Esophagus muscularis mucosa (tissue), 4 donors: ENCODE data around the gene LIN28B. TPM values are rescaled to one million over a fixed set of nuclear protein-coding genes. Genes with fewer than 3 reads are reported as not detected.

Experiments used
- DNase-seq: peaks from one replicate; pipeline ENCODE4 v3.0.0-alpha.2; 2017; ENCODE audit errors: extremely low spot score
- H3K27ac ChIP-seq, 4 donors: fragments of 200-600 bp; sonication (generic); replicated peaks in 1 of 4; 1 replicate in 3 of 4; 2 replicates in 1 of 4; pipeline ENCODE4 v1.5.1; 2016 to 2019; ENCODE audit warnings: mild to moderate bottlenecking in 1 of 4
- H3K27me3 ChIP-seq, 4 donors: fragments of 200-600 bp; sonication (generic); one replicate each; pipeline versions ENCODE4 v1.5.1 to v1.6.0; 2016 to 2019
- H3K36me3 ChIP-seq, 4 donors: fragments of 200-600 bp; sonication (generic); one replicate each; pipeline ENCODE4 v1.5.1; 2016 to 2019
- H3K4me1 ChIP-seq, 4 donors: fragments of 200-600 bp; sonication (generic); one replicate each; pipeline ENCODE4 v1.5.1; 2016 to 2019
- H3K4me3 ChIP-seq, 4 donors: fragments of 200-600 bp; sonication (generic); 1 replicate in 2 of 4; 2 replicates in 2 of 4; pipeline ENCODE4 v1.5.1; 2016 to 2019; ENCODE audit warnings: mild to moderate bottlenecking in 4 of 4, moderate library complexity in 1 of 4
- H3K9me3 ChIP-seq, 4 donors: fragments of 200-600 bp; sonication (generic); 1 replicate in 3 of 4; 2 replicates in 1 of 4; pipeline ENCODE4 v1.5.1; 2016 to 2019
- CTCF ChIP-seq, 3 experiments: fragments of 200-600 bp in 2 of 3; fragments of 450-650 bp in 1 of 3; sonication (generic) in 2 of 3; IDR thresholded peaks; one replicate each; pipeline ENCODE4 v1.5.1; 2017 to 2019; ENCODE audit warnings: antibody characterized with exemption in 3 of 3, mild to moderate bottlenecking in 2 of 3, moderate library complexity in 1 of 3
- EP300 ChIP-seq: sonication (generic); formaldehyde crosslinking; IDR thresholded peaks from one replicate; pipeline ENCODE4 v1.6.1; 2017; ENCODE audit warnings: antibody characterized with exemption
- POLR2A ChIP-seq: fragments of 450-650 bp; IDR thresholded peaks from one replicate; pipeline ENCODE4 v1.6.1; 2017; ENCODE audit warnings: antibody characterized with exemption, moderate library complexity, mild to moderate bottlenecking, low read depth
- POLR2AphosphoS5 ChIP-seq, 2 donors: sonication (generic); formaldehyde crosslinking; IDR thresholded peaks; one replicate each; pipeline ENCODE4 v1.6.1; 2017; ENCODE audit warnings: antibody characterized with exemption in 2 of 2
- WGBS: methylation state at CpG from one replicate; pipeline ENCODE4 v1.1.5; 2018; 5-methylcytosine and 5-hydroxymethylcytosine counted together
- intact Hi-C: fragments of 100-400 bp; cut with DNase I; formaldehyde crosslinking; loops from one replicate; pipeline ENCODE4 v1.15.1; 2023
- total RNA-seq, 4 donors: library from RNA; depleted of rRNA; stranded (reverse); fragments of >200 nt; gene quantifications; one replicate each; pipeline versions ENCODE4 v1.1.0 to v1.2.1, GENCODE V29; 2016

LIN28B gene
- total RNA-seq, 4 donors from 2014 or later: not detected

- no peak for DNase-seq
- TF ChIP-seq EP300 (no peak), POLR2AphosphoS5 (IDR thresholded peaks at IDR 0.05) (no peak), CTCF (IDR thresholded peaks at IDR 0.05) (no peak), POLR2A (no peak)
- intact Hi-C loops: no loop called here
- Histone ChIP-seq H3K36me3 (no peaks in the 10 kb centered on the region), H3K27ac (no peak overlapping the region), H3K4me3 (no peak overlapping the region), H3K9me3 (no peaks in the 10 kb centered on the region), H3K27me3 (no peaks in the 10 kb centered on the region), H3K4me1 (no peaks in the 10 kb centered on the region)
These were observed 85.7 kb downstream of the LIN28B start for GRCh38 chr6:105042648-105043047.

- TF ChIP-seq CTCF (IDR thresholded peaks at IDR 0.05) (no peak), EP300 (no peak), POLR2A (no peak), POLR2AphosphoS5 (IDR thresholded peaks at IDR 0.05) (no peak)
- 91% methylated on average over 2 of the region's 2 CpGs for WGBS
- Histone ChIP-seq H3K4me1 (no peaks in the 10 kb centered on the region), H3K27ac (no peak overlapping the region), H3K27me3 (no peaks in the 10 kb centered on the region), H3K4me3 (no peak overlapping the region), H3K9me3 (no peaks in the 10 kb centered on the region), H3K36me3 (no peaks in the 10 kb centered on the region)
- no peak for DNase-seq
- intact Hi-C loops: no loop called here
These were observed 87.1 kb downstream of the LIN28B start for GRCh38 chr6:105043979-105044378.

- Histone ChIP-seq H3K27me3 (no peaks in the 10 kb centered on the region), H3K27ac (no peak overlapping the region), H3K9me3 (no peaks in the 10 kb centered on the region), H3K4me3 (no peak overlapping the region), H3K36me3 (no peaks in the 10 kb centered on the region), H3K4me1 (no peaks in the 10 kb centered on the region)
- no peak for DNase-seq
- WGBS: 89% methylated on average over 1 of the region's 1 CpG
- intact Hi-C loops: no loop called here
- no peak for TF ChIP-seq POLR2A
- TF ChIP-seq CTCF (IDR thresholded peaks at IDR 0.05): no peak
- TF ChIP-seq POLR2AphosphoS5 (IDR thresholded peaks at IDR 0.05): no peak
- TF ChIP-seq EP300: no peak
These were observed 88.6 kb downstream of the LIN28B start for GRCh38 chr6:105045526-105045925.

- no peak overlapping the region for H3K27ac ChIP-seq
- H3K27me3 ChIP-seq: no peaks in the 10 kb centered on the region
- no peaks in the 10 kb centered on the region for H3K4me1 ChIP-seq
- 67% methylated on average over 3 of the region's 3 CpGs for WGBS
- intact Hi-C loops: no loop called here
- H3K4me3 ChIP-seq: no peak overlapping the region
- H3K36me3 ChIP-seq: no peaks in the 10 kb centered on the region
- no peak for DNase-seq
- H3K9me3 ChIP-seq: no peaks in the 10 kb centered on the region
- TF ChIP-seq POLR2A (no peak), CTCF (IDR thresholded peaks at IDR 0.05) (no peak), EP300 (no peak)
These were observed 95.1 kb downstream of the LIN28B start for GRCh38 chr6:105051941-105052471.

GRCh38 chr6:105056646-105057045 lies 99.7 kb downstream of the LIN28B start:
- intact Hi-C loops: no loop called here
- Histone ChIP-seq H3K36me3 (no peaks in the 10 kb centered on the region), H3K4me3 (no peak overlapping the region), H3K9me3 (no peaks in the 10 kb centered on the region), H3K27ac (no peak overlapping the region), H3K27me3 (no peaks in the 10 kb centered on the region), H3K4me1 (no peaks in the 10 kb centered on the region)
- TF ChIP-seq POLR2A: no peak
- no peak for TF ChIP-seq EP300
- no peak for TF ChIP-seq CTCF (IDR thresholded peaks at IDR 0.05)
- no peak for TF ChIP-seq POLR2AphosphoS5 (IDR thresholded peaks at IDR 0.05)
- DNase-seq: no peak
- 87% methylated on average over 3 of the region's 3 CpGs for WGBS
